Kidney (tissue), 14 donors: ENCODE measurements around the gene MACROD2. TPM values are rescaled to one million over a fixed set of nuclear protein-coding genes. Genes with fewer than 3 reads are reported as not detected.

Experiments used
- DNase-seq, 5 donors: peaks; one replicate each; pipeline ENCODE4 v3.0.0-alpha.2; 2013 to 2020
- FAIRE-seq: peaks from 2 replicates; lab custom pipeline; 2012; peaks lifted over from hg19 to GRCh38; lab: Jason Lieb, UNC
- H3K27ac ChIP-seq, 2 donors: one replicate each; pipeline ENCODE4 v1.7.0; 2013; ENCODE audit warnings: low read depth in 2 of 2, low read length in 2 of 2, inconsistent platforms in 1 of 2
- H3K27me3 ChIP-seq: one replicate; pipeline ENCODE4 v1.7.1; 2013; ENCODE audit warnings: low read length, inconsistent platforms; ENCODE audit not compliant: control insufficient read depth, insufficient read depth
- H3K36me3 ChIP-seq, 3 donors: one replicate each; pipeline versions ENCODE4 v1.7.0 to v1.7.1; 2013; ENCODE audit warnings: low read length in 3 of 3, control low read depth in 1 of 3, inconsistent platforms in 1 of 3; ENCODE audit not compliant: insufficient read depth in 3 of 3, control insufficient read depth in 2 of 3
- H3K4me1 ChIP-seq, 3 donors: one replicate each; pipeline versions ENCODE4 v1.7.0 to v1.7.1; 2013; ENCODE audit warnings: low read length in 3 of 3, inconsistent platforms in 1 of 3, low read depth in 1 of 3; ENCODE audit not compliant: control insufficient read depth in 2 of 3, insufficient read depth in 2 of 3
- H3K4me3 ChIP-seq, 3 donors: one replicate each; pipeline versions ENCODE4 v1.7.0 to v1.8.1; 2013; ENCODE audit warnings: low read length in 3 of 3, control low read depth in 1 of 3, inconsistent platforms in 1 of 3
- H3K9ac ChIP-seq, 3 donors: one replicate each; pipeline versions ENCODE4 v1.7.0 to v1.7.1; 2013; ENCODE audit warnings: low read length in 3 of 3, control low read depth in 1 of 3, inconsistent platforms in 1 of 3
- H3K9me3 ChIP-seq, 3 donors: one replicate each; pipeline versions ENCODE4 v1.7.0 to v1.7.1; 2013; ENCODE audit warnings: low read length in 3 of 3, control low read depth in 1 of 3, inconsistent platforms in 1 of 3; ENCODE audit not compliant: control insufficient read depth in 2 of 3, insufficient read depth in 1 of 3
- intact Hi-C: fragments of 100-400 bp; cut with DNase I; formaldehyde crosslinking; loops from one replicate; pipeline ENCODE4 v1.11.1; 2022
- polyA plus RNA-seq: library from polyadenylated mRNA; stranded (reverse); fragments of 350-450 nt; fragmentation: Illumina TruSeq; extraction: RNeasy Lipid Tissue Mini Kit (QIAGEN cat#74804); gene quantifications from one replicate; pipeline ENCODE4 v1.2.3, GENCODE V29; 2014; ENCODE audit warnings: low read depth, low replicate concordance; ENCODE audit not compliant: insufficient read depth
- total RNA-seq: library from RNA; stranded (reverse); fragmentation: NEBNext Ultra II Directional; extraction: Animal tissue kit (Norgen Biotek cat#: 25700); gene quantifications from one replicate; pipeline ENCODE4 v1.2.1, GENCODE V29; 2021
- TF ChIP-seq, protein P1 (sequence below): IDR thresholded peaks from 3 replicates; pipeline ENCODE4 v1.5.1; 2012; ENCODE audit warnings: mild to moderate bottlenecking, moderate library complexity, borderline replicate concordance; ENCODE audit not compliant: insufficient read depth; ENCODE audit errors: extremely low read depth
- donor health status: control.
- donor health status: control.
- donor health status: control.
- donor health status: control.
- donor health status: control.
- donor health status: DM: yes; HTN: yes; CAD: no.
- donor health status: Normal renal cell carcinoma (clear cell type).

The MACROD2 gene
- total and polyA plus RNA-seq, 2 donors from 2014 or later: 3.0 to 10.0 TPM

DNA sequence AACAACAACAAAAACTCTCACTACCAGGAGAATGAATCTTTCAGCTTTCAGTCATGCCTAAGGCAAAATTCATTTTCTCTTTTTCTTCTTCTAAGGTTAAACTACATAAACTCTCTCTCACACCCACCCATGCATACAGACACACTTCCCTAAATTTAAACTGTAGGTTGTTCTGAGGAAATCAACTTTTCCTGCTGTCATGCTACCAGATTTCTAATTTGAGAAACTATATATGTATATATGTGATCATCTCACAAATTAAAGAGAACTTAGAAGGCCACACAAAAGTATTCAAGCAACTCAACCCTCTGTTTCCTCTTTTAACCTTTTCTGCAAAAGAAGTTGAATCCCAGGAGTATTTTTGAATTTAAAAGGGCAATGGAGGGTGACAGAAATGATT lies 2045.4 kb downstream of the MACROD2 start:
- H3K4me1 ChIP-seq: no peaks in the 10 kb centered on the region
- no peaks in the 10 kb centered on the region for H3K9me3 ChIP-seq
- H3K4me3 ChIP-seq: no peak overlapping the region
- no peak overlapping the region for H3K27ac ChIP-seq
- no peak for FAIRE-seq
- no peaks in the 10 kb centered on the region for H3K36me3 ChIP-seq
- no peak overlapping the region for H3K9ac ChIP-seq
- H3K27me3 ChIP-seq: no peaks in the 10 kb centered on the region
- no peak for DNase-seq
- TF ChIP-seq, protein P1, sequence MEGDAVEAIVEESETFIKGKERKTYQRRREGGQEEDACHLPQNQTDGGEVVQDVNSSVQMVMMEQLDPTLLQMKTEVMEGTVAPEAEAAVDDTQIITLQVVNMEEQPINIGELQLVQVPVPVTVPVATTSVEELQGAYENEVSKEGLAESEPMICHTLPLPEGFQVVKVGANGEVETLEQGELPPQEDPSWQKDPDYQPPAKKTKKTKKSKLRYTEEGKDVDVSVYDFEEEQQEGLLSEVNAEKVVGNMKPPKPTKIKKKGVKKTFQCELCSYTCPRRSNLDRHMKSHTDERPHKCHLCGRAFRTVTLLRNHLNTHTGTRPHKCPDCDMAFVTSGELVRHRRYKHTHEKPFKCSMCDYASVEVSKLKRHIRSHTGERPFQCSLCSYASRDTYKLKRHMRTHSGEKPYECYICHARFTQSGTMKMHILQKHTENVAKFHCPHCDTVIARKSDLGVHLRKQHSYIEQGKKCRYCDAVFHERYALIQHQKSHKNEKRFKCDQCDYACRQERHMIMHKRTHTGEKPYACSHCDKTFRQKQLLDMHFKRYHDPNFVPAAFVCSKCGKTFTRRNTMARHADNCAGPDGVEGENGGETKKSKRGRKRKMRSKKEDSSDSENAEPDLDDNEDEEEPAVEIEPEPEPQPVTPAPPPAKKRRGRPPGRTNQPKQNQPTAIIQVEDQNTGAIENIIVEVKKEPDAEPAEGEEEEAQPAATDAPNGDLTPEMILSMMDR: no peak
- intact Hi-C loops: no loop called here

- no peak overlapping the region for H3K27ac ChIP-seq
- H3K9ac ChIP-seq: no peak overlapping the region
- H3K27me3 ChIP-seq: no peaks in the 10 kb centered on the region
- DNase-seq: no peak
- H3K4me1 ChIP-seq: no peaks in the 10 kb centered on the region
- H3K9me3 ChIP-seq: no peaks in the 10 kb centered on the region
- no peak for FAIRE-seq
- intact Hi-C loops: no loop called here
- TF ChIP-seq, protein P1: no peak
- no peak overlapping the region for H3K4me3 ChIP-seq
- H3K36me3 ChIP-seq: no peaks in the 10 kb centered on the region
These were observed 2047.4 kb downstream of the MACROD2 start for GRCh38 chr20:16042731-16043130.

DNA sequence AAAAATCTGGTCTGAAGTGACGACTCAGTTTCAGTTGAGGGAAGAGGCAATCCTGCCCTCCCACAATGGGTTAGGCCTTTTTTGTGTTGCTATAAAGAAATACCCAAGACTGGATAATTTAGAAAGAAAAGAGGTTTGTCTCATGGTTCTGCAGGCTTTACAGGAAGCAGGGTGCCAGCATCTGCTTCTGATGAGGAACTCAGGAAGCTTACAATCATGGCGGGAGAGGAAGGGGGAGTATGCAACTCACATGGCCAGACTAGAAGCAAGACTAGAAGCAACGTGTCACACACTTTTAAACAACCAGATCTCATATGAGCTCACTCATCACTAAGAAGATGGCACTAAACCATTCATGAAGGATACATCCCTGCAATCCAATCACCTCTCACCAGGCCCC lies 2048.6 kb downstream of the MACROD2 start:
- TF ChIP-seq, protein P1: no peak
- no peak for FAIRE-seq
- Histone ChIP-seq H3K36me3 (no peaks in the 10 kb centered on the region), H3K27me3 (no peaks in the 10 kb centered on the region), H3K9ac (no peak overlapping the region), H3K4me3 (no peak overlapping the region), H3K4me1 (no peaks in the 10 kb centered on the region), H3K27ac (no peak overlapping the region), H3K9me3 (no peaks in the 10 kb centered on the region)
- intact Hi-C loops: no loop called here
- DNase-seq: no peak

DNA sequence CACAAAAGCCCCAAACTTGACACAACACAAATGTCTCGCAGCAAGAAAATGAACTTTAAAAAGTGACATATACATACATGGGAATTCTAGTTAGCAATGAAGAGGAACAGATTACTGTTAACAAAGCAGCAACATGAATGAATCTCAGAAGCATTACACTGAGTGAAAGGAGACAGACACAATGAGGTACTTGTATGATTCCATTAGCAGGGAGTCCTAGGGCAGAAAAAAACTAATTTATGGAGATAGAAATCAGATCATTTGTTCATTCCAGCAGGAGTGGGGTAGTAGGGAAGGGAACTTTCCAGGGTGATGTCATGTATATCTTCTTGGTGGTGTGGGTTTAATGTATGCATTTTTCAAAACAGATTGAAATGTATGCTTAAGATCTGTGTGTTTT lies 2053.6 kb downstream of the MACROD2 start:
- TF ChIP-seq, protein P1: no peak
- H3K4me1 ChIP-seq: no peaks in the 10 kb centered on the region
- DNase-seq: no peak
- H3K9ac ChIP-seq: no peak overlapping the region
- no peaks in the 10 kb centered on the region for H3K27me3 ChIP-seq
- intact Hi-C loops: no loop called here
- no peak for FAIRE-seq
- no peaks in the 10 kb centered on the region for H3K9me3 ChIP-seq
- H3K4me3 ChIP-seq: no peak overlapping the region
- no peak overlapping the region for H3K27ac ChIP-seq
- H3K36me3 ChIP-seq: no peaks in the 10 kb centered on the region
